ENCODE data around the gene AP2A2. TPM values are rescaled to one million over a fixed set of nuclear protein-coding genes. Genes with fewer than 3 reads are reported as not detected.

The AP2A2 gene
- total RNA-seq, 1 experiment from 2014 or later = 55.5 TPM

DNA sequence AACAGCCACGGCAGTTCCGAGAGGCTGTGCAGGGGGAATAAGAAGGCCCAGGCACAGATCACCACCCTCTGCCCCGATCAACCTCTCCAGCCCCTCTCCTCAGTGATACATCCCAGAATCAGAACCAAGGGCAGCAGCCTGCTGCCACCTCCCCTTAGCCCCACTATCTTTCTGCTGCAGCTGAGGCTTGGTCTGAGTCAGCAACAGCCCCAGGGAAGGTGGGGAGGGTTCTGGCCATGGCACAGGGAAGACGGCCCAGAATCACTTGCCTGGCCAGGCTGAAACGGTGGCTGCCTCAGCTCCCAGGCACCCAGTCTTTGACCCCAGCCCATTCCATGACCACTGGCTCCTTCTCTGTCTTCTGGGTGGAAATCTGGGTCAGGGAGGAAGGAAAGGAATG lies 17.4 kb upstream of the AP2A2 start:
- no TSS peak for BruUV-seq (replicated peaks)
- no peak overlapping the region for H3K4me3 ChIP-seq (replicated peaks in 1 of 2; ENCODE audit: low read depth in 1 of 2, low read length in 2 of 2)
- ATAC-seq (no peak), DNase-seq (ENCODE audit: low read depth, low spot score) (no peak)
- no peak overlapping the region for H3K4me2 ChIP-seq (ENCODE audit: low read length)
- H3K9me2 ChIP-seq (ENCODE audit: insufficient read depth) = no peaks in the 10 kb centered on the region
- H3K36me3 ChIP-seq (ENCODE audit: control insufficient read depth in 1 of 2, insufficient read depth in 2 of 2, low read length in 2 of 2) = peaks cover 6 to 21% of the 10 kb centered on the region in 2 experiments; a peak in 3 of 4 replicates
- intact Hi-C loops (cut with micrococcal nuclease) = no loop called here
- no peak overlapping the region for H3K27ac ChIP-seq (ENCODE audit: low read depth, low read length)
- H3K9ac ChIP-seq (ENCODE audit: low read length) = no peak overlapping the region
- H3K4me1 ChIP-seq (ENCODE audit: control insufficient read depth in 1 of 2, insufficient read depth in 2 of 2, low read length in 2 of 2) = peaks cover 12 to 24% of the 10 kb centered on the region in 2 experiments
- no peaks in the 10 kb centered on the region for H4K20me1 ChIP-seq (ENCODE audit: insufficient read depth)
- H2AFZ ChIP-seq (ENCODE audit: low read depth, low read length, poor library complexity, severe bottlenecking) = no peak overlapping the region
- peaks cover 49% of the 10 kb centered on the region for H3K79me2 ChIP-seq (ENCODE audit: insufficient read depth, low read length)
- no peaks in the 10 kb centered on the region for H3K9me3 ChIP-seq (ENCODE audit: control insufficient read depth in 1 of 2, insufficient read depth in 1 of 2, low read depth in 1 of 2, low read length in 2 of 2)
- POLR2A ChIA-PET = no interaction called here
- RAD21 ChIA-PET (ENCODE audit: low non-redundant PET in 1 of 2, low total read pairs in 2 of 2, uncharacterized antibody in 2 of 2, unreplicated experiment in 2 of 2) = no interaction called here
- TF ChIP-seq SRF (IDR thresholded peaks at IDR 0.05; ENCODE audit: low read depth) (no peak), FOSL1 (IDR thresholded peaks at IDR 0.05; ENCODE audit: low read depth) (no peak), POLR2AphosphoS5 (IDR thresholded peaks at IDR 0.05; ENCODE audit: low read depth, low read length) (no peak), ZNF274 (IDR thresholded peaks at IDR 0.05; ENCODE audit: low read depth, low read length) (no peak), YY1 (IDR thresholded peaks at IDR 0.05; ENCODE audit: extremely low read depth, insufficient replicate concordance, low read depth, low read length) (no peak), ELF1 (IDR thresholded peaks at IDR 0.05; ENCODE audit: borderline replicate concordance, low read depth) (no peak), POLR2A (IDR thresholded peaks at IDR 0.05; ENCODE audit: borderline replicate concordance, extremely low read depth, insufficient read depth, insufficient read length) (no peak), MAX (IDR thresholded peaks at IDR 0.05) (no peak), RAD21 (IDR thresholded peaks at IDR 0.05; ENCODE audit: low read depth) (no peak), SIN3A (IDR thresholded peaks at IDR 0.05; ENCODE audit: low read depth) (no peak)
- TF ChIP-seq, protein P1, sequence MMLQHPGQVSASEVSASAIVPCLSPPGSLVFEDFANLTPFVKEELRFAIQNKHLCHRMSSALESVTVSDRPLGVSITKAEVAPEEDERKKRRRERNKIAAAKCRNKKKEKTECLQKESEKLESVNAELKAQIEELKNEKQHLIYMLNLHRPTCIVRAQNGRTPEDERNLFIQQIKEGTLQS (IDR thresholded peaks at IDR 0.05) = no peak
- CTCF ChIA-PET = no interaction called here
- H3K27me3 ChIP-seq (ENCODE audit: insufficient read depth, low read length) = no peaks in the 10 kb centered on the region

DNA sequence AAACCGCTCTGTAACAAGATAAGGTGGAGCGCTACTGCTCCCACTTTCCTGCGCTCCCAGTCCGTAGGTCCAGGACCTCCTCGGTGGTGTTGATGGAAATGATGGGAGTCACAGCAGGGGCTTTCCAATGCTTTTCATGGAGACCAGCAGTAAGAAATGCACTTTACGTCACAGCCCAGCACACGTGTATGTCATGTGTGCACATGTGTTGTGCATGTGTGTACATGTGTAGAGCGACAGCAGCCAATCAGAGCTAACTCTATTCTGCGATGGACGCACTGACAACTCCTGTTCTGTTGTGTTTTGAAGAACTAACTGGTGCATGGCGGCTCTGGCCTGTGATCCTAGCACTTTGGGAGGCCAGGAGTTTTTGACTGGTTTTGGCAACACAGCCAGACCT lies 16.3 kb upstream of the AP2A2 start:
- H3K9ac ChIP-seq (ENCODE audit: low read length) = peak overlapping the region; percentile 95
- no TSS peak for BruUV-seq (replicated peaks)
- TF ChIP-seq REST (IDR thresholded peaks at IDR 0.05; ENCODE audit: low read depth) = no peak
- TF ChIP-seq ZFX (IDR thresholded peaks at IDR 0.05) = no peak
- TF ChIP-seq CBX3 (IDR thresholded peaks at IDR 0.05; ENCODE audit: low read depth) = no peak
- TF ChIP-seq POLR2AphosphoS5 (IDR thresholded peaks at IDR 0.05; ENCODE audit: low read depth, low read length) = no peak
- no peak for TF ChIP-seq CTCF (IDR thresholded peaks at IDR 0.05 in 2 of 3, conservative IDR thresholded peaks at IDR 0.05 in 1 of 3; ENCODE audit: borderline replicate concordance in 1 of 3, insufficient read depth in 1 of 3, low read depth in 2 of 3, low read length in 2 of 3)
- TF ChIP-seq SRF (IDR thresholded peaks at IDR 0.05; ENCODE audit: low read depth) = no peak
- no peak for TF ChIP-seq ZNF274 (IDR thresholded peaks at IDR 0.05; ENCODE audit: low read depth, low read length)
- TF ChIP-seq JUND (IDR thresholded peaks at IDR 0.05) = no peak

More for the DNA sequence above, 16.3 kb upstream of the AP2A2 start:
- H3K4me2 ChIP-seq (ENCODE audit: low read length) = peak overlapping the region; percentile 93
- H3K4me3 ChIP-seq (replicated peaks in 1 of 2; ENCODE audit: low read depth in 1 of 2, low read length in 2 of 2) = peak overlapping the region; percentile 85 to 100
- CTCF ChIA-PET = no interaction called here
- no peak overlapping the region for H3K27ac ChIP-seq (ENCODE audit: low read depth, low read length)
- peaks cover 49% of the 10 kb centered on the region for H3K79me2 ChIP-seq (ENCODE audit: insufficient read depth, low read length)
- POLR2A ChIA-PET = no interaction called here
- no peaks in the 10 kb centered on the region for H3K9me3 ChIP-seq (ENCODE audit: control insufficient read depth in 1 of 2, insufficient read depth in 1 of 2, low read depth in 1 of 2, low read length in 2 of 2)
- peaks cover 2 to 13% of the 10 kb centered on the region in 2 experiments; a peak in 1 of 4 replicates for H3K36me3 ChIP-seq (ENCODE audit: control insufficient read depth in 1 of 2, insufficient read depth in 2 of 2, low read length in 2 of 2)
- no peaks in the 10 kb centered on the region for H3K9me2 ChIP-seq (ENCODE audit: insufficient read depth)
- peaks cover 12 to 24% of the 10 kb centered on the region in 2 experiments for H3K4me1 ChIP-seq (ENCODE audit: control insufficient read depth in 1 of 2, insufficient read depth in 2 of 2, low read length in 2 of 2)
- RAD21 ChIA-PET (ENCODE audit: low non-redundant PET in 1 of 2, low total read pairs in 2 of 2, uncharacterized antibody in 2 of 2, unreplicated experiment in 2 of 2) = no interaction called here
- no peak overlapping the region for H2AFZ ChIP-seq (ENCODE audit: low read depth, low read length, poor library complexity, severe bottlenecking)
- DNase-seq (ENCODE audit: low read depth, low spot score) (no peak), ATAC-seq (no peak)
- no peaks in the 10 kb centered on the region for H4K20me1 ChIP-seq (ENCODE audit: insufficient read depth)
- intact Hi-C loops (cut with micrococcal nuclease) = no loop called here
- H3K27me3 ChIP-seq (ENCODE audit: insufficient read depth, low read length) = no peaks in the 10 kb centered on the region
